GM21576 (cell line): ENCODE results near the gene ASAP3.
"Not testable (repeated sequence)": the region's sequence is repeated elsewhere in the genome, so short reads cannot be mapped to it uniquely, and the experiment has no call there.

Experiments
- ATAC-seq: cut with Tn5 transposase; IDR thresholded peaks from one replicate; pipeline ENCODE4 v1.9.1; 2021; ENCODE audit warnings: mild to moderate bottlenecking, moderate library complexity; ENCODE audit not compliant: unreplicated experiment

The ASAP3 gene

DNA sequence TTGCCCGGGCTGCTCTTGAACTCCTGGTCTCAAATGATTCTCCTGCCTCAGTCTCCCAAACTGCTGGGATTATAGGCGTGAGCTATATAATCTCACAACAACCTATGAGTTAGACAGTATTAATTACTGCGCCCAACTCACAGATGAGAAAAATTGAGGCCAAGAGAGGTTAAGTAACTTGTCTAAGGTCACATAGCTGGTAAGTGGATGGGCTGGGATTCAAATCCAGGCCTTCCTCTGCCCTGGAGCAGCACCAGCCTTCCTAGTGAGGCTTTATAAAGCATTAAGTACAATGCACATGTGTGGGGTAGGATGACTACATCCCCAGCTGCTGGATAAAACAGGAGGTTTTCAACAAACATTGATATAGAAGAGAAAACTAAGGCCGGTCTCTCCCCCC is 31.9 kb upstream of the ASAP3 start:
- ATAC-seq: no peak

DNA sequence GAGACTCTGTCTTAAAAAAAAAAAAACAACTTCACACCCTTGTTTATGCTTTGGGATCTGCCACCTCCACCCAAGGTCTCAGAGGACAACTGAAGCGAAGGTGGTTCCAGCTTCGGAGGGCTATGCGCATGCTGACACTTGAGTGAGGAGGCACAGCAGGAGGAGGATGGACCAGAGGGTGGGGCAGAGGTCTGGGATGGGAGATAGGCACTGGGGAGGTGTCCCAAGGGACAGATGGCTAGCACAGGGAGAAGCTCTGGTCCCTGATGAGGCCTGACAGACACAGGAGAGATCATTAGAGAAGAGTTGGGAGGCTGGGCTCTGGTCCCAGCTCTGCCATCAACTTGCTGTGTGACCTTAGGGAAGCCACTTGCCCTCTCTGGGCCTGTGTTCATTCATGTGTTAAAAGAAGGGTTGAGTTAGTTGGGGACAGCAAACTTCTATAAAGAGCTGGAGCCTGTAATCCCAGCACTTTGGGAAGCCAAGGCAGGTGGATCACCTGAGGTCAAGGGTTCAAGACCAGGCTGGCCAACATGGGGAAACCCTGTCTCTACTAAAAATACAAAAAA is 30.2 kb upstream of the ASAP3 start:
- no peak for ATAC-seq

DNA sequence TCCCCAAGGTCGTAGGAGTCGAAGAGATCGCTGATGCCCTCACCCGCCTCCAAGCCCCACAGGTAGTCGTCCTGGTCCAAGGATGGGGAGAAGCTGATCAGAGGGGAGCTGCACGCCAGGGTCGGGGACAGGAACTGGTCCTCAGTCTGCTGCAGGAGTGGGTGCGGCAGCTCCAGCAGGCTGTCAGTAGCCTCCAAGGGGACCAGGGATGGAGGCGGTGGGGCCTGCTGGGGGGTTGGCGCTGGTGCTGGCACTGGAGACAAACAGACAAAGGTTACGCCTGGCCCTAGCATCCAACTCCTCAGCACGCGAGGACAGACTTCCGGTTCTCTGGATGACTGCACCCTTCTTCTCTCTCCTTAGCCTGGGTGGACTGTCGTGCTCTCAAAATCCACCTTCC is 25.9 kb upstream of the ASAP3 start:
- no peak for ATAC-seq

DNA sequence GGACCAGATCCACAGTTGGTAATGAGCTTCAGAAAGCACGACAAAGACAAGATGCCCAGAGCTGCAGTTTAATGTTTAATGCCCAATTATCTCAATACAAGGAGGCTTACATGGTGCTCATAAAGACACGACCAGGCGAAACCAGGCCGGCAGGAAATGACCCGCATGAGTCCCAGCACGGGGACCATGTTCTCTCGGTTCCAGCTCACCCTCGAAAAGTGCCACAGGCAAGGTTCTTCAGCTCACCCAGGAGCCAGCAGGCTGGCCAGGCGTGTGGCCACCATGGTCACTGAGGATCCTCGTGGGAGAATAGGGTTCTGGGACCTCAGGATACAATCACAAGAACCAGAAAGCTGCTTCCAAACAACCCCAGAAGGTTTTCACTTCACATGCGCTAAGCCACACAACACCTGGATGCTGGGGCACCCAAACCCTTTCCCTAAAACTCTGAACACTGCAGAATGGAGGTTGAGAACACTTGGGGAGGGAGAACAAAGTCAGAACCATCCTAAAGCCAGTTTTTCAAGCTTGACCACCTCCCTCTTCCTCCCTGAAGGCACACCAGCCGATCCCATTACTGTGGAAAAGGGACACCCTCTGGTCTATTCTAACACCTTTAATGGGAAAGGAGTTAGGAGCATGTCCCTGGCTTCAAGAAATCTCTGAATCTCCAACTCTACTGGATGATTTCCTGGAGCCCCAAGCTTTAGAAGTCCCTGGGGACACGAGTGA is 22.6 kb upstream of the ASAP3 start:
- ATAC-seq: no peak

DNA sequence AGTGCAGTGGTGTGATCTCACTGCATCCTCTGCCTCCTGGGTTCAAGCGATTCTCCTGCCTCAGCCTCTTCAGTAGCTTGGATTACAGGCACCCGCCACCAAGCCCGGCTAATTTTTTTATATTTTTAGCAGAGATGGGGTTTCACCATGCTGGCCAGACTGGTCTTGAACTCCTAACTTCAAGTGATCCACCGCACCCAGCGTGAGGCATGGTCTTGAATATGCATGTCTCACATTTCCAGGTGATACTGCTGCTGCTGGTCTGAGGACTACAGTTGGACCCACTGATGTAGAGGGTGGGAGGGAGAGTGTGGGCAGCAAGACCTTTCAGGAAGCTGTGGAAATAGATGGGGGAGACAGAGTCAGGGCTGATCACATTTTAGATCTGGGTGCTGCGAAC is 21.9 kb upstream of the ASAP3 start:
- ATAC-seq: no peak

DNA sequence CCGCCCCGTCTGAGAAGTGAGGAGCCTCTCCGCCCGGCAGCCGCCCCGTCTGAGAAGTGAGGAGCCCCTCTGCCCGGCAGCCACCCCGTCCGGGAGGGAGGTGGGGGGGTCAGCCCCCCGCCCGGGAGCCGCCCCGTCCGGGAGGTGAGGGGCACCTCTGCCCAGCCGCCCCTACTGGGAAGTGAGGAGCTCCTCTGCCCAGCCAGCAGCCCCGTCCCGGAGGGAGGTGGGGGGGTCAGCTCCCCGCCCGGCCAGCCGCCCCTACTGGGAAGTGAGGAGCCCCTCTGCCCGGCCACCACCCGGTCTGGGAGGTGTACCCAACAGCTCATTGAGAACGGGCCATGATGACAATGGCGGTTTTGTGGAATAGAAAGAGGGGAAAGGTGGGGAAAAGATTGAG is 20.2 kb upstream of the ASAP3 start:
- ATAC-seq: not testable (repeated sequence)

DNA sequence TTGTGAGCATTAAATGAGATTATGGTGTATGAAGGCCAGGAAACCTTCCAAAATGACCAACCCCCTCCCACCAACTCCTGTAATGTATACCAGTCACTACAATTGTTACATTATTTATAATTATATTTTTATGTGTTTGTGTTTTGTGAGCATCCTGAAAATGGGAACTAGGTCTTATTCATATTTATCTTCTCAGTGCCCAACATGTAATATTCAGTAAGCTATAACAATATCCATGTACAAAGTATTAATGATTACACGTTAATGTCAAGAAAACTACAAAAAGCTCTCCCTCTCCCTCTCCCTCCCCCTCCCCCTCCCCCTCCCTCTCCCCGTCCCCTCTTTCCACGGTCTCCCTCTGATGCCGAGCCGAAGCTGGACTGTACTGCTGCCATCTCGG is 19.0 kb upstream of the ASAP3 start:
- no peak for ATAC-seq

DNA sequence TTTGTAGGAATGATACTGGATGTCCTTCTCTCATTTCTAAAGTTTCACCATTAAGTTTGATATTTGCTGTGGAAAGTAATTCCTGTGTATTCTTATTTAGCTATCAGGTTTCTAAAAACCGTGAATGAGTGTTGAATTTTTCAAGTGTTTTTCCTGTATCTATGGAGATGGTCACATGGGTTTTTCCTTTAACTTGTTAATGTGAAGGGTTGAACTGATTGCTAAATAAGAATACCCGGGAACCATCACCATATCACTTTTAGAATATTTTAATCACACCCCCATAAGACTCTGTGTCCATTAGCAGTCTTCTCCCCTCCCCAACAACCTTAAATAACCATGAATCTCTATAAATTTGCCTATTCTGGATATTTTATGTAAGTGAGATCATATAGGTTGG is 16.5 kb upstream of the ASAP3 start:
- ATAC-seq: no peak

DNA sequence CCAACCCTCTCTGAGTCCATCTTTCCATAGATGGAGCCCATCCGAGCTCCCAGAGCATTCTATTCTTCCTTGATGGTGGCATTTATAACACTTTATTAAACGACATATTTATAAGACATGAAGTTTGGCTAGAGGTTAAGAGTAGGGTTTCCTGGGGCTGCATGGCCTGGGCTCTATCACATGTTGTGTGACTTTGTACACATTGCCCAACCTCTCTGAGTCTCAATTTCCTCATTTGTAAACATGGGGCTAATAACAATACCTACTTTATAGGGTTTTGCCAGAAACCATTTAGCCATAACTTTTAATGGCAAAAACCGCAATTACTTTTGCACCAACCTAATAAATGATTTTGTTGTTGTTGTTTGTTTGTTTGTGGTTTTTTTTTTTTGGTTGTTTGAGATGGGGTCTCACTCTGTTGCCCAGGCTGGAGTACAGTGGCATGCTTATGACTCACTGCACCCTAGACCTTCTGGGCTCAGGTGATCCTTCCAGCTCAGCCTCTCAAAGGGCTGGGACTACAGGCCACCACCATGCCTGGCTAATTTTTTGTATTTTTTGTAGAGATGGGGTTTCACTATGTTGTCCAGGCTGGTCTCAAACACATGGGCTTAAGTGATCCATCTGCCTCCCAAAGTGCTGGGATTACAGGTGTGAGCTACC is 13.9 kb upstream of the ASAP3 start:
- no peak for ATAC-seq

DNA sequence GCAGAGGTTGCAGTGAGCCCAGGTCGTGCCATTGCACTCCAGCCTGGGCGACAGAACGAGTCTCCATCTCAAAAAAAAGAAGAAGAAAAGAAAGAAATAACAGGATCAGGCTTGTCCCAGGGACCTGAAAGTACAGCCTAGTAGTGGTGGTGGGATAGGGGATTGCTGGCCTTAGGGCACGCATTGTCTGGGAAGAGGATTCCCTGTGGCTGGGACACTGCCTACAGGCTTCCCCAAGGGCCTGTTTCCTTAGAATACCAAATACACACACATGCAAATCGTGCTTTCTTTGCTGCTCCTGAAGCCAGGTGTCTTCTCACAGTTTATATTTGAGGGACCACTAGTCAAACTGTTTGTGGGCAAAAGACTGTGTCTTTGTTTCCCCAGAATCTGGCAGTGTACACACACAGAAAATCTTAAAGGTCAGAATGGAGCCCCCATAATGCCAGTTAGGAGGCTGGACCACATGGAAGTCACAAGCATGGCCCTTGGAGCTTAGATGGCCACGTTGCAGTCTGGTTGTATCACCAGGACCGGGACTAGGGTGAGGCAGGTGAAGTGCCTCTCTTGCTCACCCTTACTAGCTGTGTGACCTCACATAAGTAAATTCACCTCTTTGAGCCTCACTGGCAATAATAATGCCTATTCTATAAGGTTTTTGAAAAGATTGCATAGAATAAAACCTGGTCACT is 12.7 kb upstream of the ASAP3 start:
- no peak for ATAC-seq

DNA sequence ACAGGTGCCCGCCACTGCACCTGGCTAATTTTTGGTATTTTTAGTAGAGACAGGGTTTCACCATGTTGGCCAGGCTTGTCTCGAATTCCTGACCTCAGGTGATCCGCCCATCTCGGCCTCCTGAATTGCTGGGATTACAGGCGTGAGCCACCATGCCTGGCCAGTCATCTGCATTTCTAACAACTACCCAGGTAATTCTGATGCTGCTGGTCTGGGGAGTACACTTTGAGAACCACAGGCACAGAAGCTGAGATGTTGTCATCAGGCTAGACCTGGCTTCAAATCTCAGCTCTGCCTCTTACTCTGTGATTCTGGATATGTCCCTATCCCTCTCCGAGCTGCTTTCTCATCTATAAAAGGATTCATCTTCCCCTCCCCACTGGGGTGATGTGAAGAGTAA is 10.9 kb upstream of the ASAP3 start:
- ATAC-seq: not testable (repeated sequence)

DNA sequence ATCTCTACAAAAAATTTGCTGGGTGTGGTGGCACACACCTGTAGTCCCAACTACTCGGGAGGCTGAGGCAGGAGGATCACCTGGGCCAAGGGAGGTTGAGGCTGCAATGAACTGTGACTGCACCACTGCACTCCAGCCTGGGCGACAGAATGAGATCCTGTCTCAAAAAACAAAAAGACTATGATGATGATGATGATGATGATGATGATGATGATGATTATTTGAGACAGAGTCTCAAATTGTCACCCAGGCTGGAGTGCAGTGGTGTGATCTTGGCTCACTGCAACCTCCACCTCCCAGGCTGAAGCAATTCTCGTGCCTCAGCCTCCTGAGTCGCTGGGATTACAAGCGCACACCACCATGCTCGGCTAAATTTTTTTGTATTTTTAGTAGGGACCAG is 8.8 kb upstream of the ASAP3 start:
- ATAC-seq: not testable (repeated sequence)

DNA sequence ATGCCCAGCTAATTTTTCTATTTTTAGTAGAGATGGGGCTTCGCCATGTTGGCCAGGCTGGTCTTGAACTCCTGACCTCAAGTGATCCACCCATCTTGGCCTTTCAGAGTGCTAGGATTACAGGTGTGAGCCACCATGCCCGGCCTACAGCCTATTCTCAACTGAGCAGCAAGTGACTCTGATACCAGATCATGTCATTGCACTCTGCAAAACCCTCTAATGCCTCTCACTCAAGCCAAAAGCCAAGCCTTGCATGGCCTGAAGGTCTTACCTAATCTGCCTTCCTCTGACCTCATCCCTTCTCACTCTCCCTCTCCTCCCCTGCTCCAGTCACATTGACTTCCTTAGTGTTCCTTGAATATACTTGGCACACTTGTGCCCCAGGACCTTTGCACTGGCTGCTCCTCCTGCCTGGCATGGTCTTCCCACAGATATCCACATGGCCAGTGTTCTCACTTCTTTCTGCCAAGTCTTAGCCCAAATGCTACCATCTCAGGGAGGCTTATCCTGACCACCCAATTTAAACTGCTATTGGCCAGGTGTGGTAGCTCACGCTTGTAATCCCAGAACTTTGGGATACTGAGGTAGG is 8.2 kb upstream of the ASAP3 start:
- ATAC-seq: no peak

DNA sequence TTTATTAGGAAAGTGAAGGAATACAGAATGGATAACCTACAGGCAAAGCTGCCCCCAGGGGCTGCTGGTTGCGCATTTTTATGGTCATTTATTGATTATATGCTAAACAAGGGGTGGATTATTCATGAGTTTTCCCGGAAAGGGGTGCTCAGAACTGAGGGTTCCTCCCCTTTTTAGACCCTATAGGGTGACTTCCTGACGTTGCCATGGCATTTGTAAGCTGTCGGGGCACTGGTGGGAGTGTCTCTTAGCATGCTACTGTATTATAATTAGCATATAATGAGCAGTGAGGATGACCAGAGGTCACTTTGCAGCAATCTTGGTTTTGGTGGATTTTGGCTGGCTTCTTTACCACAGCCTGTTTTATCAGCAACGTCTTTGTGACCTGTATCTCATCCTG is 5.9 kb upstream of the ASAP3 start:
- no peak for ATAC-seq

DNA sequence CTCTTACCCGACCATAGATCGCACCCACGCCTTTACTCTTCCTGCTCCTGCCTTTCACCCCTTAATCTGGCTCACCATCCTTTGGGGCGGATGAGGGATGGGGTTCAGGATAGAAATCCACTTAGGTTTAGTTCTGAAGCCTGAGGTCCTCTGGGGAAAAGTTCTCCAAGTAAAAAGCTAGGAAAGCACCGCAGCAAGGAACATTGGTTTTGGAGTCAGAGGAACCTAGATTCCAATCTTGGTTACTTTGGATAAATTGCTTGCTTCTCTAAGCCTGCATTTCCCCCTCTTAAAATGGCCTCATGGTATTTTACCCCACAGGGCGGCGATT is 988 bp upstream of the ASAP3 start:
- no peak for ATAC-seq

DNA sequence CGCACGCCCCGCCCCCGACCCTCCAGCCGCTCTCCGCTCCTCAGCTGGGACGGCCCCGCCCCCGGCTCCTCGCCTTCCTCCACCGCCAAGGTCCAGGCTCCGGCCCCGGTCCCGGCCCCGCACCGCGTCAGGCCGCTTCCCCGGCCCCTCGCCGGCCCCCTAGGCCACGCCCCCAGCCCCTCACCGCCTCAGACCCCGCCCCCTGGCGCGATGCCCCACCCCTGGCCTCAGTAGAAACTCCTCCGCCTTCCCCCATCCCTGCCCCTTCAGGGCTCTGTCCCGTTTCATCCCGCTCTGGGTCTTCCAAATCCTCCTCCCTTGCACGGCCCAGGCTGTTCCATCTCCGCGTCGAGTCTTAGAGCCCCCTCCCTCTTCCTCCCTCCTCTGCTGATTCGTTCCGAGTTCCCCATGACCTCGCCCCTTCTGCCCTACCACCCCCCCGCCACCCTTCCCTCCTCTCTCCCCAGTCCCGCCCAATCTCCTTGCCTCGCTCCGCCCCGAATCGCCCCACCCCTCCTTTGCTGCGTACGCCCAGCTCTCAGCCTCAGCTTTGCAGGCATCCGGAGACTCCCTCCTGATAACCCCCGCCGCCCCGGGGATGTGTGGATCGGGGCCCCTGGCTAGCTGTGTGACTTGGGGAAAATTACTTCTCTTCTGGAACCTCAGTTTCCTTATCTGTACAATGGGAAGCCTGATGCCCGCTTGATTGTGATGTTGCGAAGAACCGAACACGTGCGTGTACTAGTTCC is 448 bp upstream of the ASAP3 start:
- no peak for ATAC-seq

DNA sequence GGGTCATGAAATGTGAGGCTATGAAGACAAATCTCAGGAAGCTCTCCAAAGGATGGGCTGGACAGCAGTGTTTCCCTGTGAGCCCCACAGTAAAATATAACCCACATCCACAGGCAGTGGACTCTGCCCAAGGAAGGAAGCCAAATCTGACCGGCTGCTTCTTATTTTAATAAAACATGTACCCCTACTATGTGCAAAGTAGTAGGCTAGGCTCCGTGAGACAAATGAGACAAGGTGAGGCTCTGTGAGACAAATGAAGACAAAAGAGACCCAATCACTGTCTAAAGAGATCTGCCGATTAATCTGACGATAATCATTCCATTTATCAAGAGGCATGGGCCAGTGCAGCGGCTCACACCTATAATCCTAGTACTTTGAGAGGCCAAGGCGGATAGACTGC is 2.1 kb downstream of the ASAP3 start:
- no peak for ATAC-seq

DNA sequence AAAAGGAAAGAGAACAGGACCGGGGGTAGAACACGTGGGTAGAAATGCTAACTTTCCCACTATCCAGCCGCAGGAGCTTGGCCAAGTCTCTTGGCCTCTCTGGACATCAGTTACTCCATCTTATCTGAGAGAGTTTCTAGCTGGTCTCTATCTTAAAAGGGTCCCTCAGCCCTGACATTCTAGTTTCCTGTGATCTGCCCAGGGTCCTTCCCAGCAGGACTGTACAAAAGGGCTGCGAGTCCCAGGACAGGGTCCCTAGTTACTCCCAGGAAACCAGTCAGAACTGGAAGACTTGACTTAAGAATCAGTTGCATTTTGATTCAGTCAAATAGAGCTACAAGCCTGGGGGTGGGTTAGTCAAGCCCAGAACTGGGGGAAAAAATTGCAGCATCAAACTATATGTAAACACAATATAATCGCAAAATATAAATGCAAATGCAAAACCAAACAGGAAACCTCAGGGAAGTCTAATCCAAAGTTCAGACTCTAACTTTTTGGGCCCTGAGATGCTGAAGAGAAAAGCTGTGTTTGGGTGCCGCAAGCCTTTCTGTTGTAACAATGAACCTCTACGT is 2.9 kb downstream of the ASAP3 start:
- no peak for ATAC-seq

DNA sequence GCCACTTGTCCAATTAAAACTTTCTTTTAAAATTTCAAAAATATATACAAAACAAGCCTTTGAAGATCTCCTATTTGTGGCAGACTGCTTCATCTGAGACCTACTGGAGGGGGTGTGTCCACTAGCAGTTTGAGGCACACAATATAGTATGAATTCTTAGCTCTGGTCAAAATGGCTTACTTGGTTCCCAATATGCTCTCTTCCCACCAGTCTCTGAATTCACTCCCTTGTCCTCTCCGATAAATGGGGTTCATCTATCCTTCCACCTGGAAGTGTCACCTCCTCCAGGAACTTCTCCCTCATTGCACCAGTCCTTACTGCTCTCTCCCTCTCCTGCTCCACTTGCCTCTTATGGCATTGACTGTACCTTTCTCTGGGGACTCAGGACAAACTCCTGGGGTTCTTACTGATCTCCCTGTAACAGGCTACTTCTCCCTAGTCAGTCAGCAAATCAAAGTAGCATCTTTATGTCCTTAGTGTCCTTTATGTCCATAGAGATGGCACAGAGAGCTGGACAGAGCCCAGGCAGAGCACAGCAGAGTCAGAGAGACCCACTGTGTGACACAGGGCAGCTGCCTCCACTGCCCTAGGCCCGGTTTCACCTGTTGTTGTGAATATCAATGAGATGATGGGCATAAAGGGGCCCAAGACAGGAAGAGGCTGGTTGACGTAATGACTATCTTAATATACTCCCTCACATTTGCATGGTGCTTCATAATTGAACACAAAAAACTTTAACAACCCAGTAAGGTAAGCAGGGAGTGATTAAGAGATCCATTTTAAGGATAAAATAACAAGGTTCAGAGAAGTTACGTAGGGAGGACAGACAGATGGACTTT is 3.6 kb downstream of the ASAP3 start:
- no peak for ATAC-seq

DNA sequence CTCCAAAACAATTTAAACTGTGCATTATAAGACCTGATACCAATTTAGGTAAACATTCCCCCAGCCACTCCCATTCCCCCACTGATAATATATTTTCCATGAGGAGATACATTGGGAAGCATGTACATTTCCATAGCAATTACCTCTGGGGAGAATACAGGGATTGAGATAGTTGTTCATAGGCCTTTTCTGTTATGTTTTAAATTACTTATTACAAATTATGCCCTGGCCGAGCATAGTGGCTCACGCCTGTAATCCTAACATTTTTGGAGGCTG is 4.4 kb downstream of the ASAP3 start:
- ATAC-seq: no peak
